GM23338 (cell line): ENCODE data around the gene FBLN2. TPM values are rescaled to one million over a fixed set of nuclear protein-coding genes. Genes with fewer than 3 reads are reported as not detected.

Source experiments
- ATAC-seq: fragments of 200-7000 bp; cut with Tn5 transposase; 3 replicates; pipeline ENCODE4 v1.9.1; 2020
- DNase-seq: peaks from one replicate; pipeline ENCODE4 v3.0.0-alpha.2; 2015; ENCODE audit warnings: low spot score
- H2AFZ ChIP-seq: fragments of 200-600 bp; sonication (generic); 2 replicates; pipeline ENCODE4 v1.8.0; 2016; ENCODE audit warnings: antibody characterized with exemption, mild to moderate bottlenecking, moderate library complexity
- H3F3A ChIP-seq: fragments of 200-600 bp; sonication (generic); replicated peaks from 2 replicates; pipeline ENCODE4 v1.8.0; 2017; ENCODE audit warnings: antibody characterized with exemption, mixed run types, low read depth
- H3K27ac ChIP-seq: fragments of 200-600 bp; sonication (generic); 2 replicates; pipeline ENCODE4 v1.6.1; 2016; ENCODE audit warnings: low read depth
- H3K27me3 ChIP-seq: fragments of 200-600 bp; sonication (generic); 2 replicates; pipeline ENCODE4 v1.8.0; 2016; ENCODE audit warnings: mild to moderate bottlenecking, mixed run types, moderate library complexity; ENCODE audit not compliant: insufficient read depth
- H3K36me3 ChIP-seq: fragments of 200-600 bp; sonication (generic); 2 replicates; pipeline ENCODE4 v1.8.0; 2016; ENCODE audit warnings: mild to moderate bottlenecking; ENCODE audit not compliant: insufficient read depth
- H3K4me1 ChIP-seq: fragments of 200-600 bp; sonication (generic); 2 replicates; pipeline ENCODE4 v1.8.0; 2016; ENCODE audit warnings: mild to moderate bottlenecking, moderate library complexity; ENCODE audit not compliant: insufficient read depth
- H3K4me2 ChIP-seq: fragments of 200-600 bp; sonication (generic); 2 replicates; pipeline ENCODE4 v1.7.1; 2017; ENCODE audit warnings: mixed run types
- H3K4me3 ChIP-seq: fragments of 200-600 bp; sonication (generic); 2 replicates; pipeline ENCODE4 v1.6.1; 2016; ENCODE audit warnings: mixed run types
- H3K79me2 ChIP-seq: fragments of 200-600 bp; sonication (generic); replicated peaks from 2 replicates; pipeline ENCODE4 v1.8.0; 2017; ENCODE audit warnings: mild to moderate bottlenecking; ENCODE audit not compliant: insufficient read depth
- H3K9me2 ChIP-seq: fragments of 200-600 bp; sonication (generic); 2 replicates; pipeline ENCODE4 v1.8.0; 2017; ENCODE audit not compliant: insufficient read depth
- H4K20me1 ChIP-seq: fragments of 200-600 bp; sonication (generic); replicated peaks from 2 replicates; pipeline ENCODE4 v1.8.0; 2017; ENCODE audit warnings: mild to moderate bottlenecking; ENCODE audit not compliant: insufficient read depth
- H3K27ac Mint-ChIP-seq: 2 replicates; pipeline ENCODE4 v1.8.0; 2020; ENCODE audit warnings: inconsistent platforms, mild to moderate bottlenecking, moderate library complexity, mixed read lengths
- H3K27me3 Mint-ChIP-seq: 3 replicates; pipeline ENCODE4 v1.8.0; 2022; ENCODE audit warnings: low read depth, mild to moderate bottlenecking, moderate library complexity, mixed read lengths, inconsistent platforms; ENCODE audit not compliant: insufficient read depth, poor library complexity
- H3K36me3 Mint-ChIP-seq: 3 replicates; pipeline ENCODE4 v1.8.0; 2021; ENCODE audit warnings: low read depth, mild to moderate bottlenecking, inconsistent platforms, moderate library complexity, mixed read lengths
- H3K4me1 Mint-ChIP-seq: 3 replicates; pipeline ENCODE4 v1.8.0; 2020; ENCODE audit warnings: mild to moderate bottlenecking, inconsistent platforms, mixed read lengths
- H3K4me3 Mint-ChIP-seq: 3 replicates; pipeline ENCODE4 v1.8.0; 2021; ENCODE audit warnings: moderate library complexity, mild to moderate bottlenecking, inconsistent platforms, mixed read lengths
- H3K9me3 Mint-ChIP-seq: 3 replicates; pipeline ENCODE4 v1.8.0; 2020; ENCODE audit warnings: moderate library complexity, mild to moderate bottlenecking, inconsistent platforms, mixed read lengths
- CREB1 ChIP-seq: fragments of 250-450 bp; sonication (Bioruptor Pico); IDR thresholded peaks from 2 replicates; pipeline ENCODE4 v1.5.0; 2020; ENCODE audit warnings: low read depth, mild to moderate bottlenecking, moderate library complexity
- EZH2 ChIP-seq: fragments of 200-600 bp; sonication (generic); IDR thresholded peaks from one replicate; pipeline ENCODE4 v1.8.0; 2017; ENCODE audit warnings: antibody characterized with exemption, mild to moderate bottlenecking, low read depth; ENCODE audit not compliant: unreplicated experiment
- EZH2phosphoT487 ChIP-seq: fragments of 200-600 bp; sonication (generic); IDR thresholded peaks from one replicate; pipeline ENCODE4 v1.8.1; 2018; ENCODE audit warnings: antibody characterized with exemption; ENCODE audit not compliant: unreplicated experiment
- JUNB ChIP-seq: IDR thresholded peaks from one replicate; pipeline ENCODE4 v1.6.1; 2016; ENCODE audit warnings: antibody characterized with exemption; ENCODE audit not compliant: unreplicated experiment
- NANOG ChIP-seq: IDR thresholded peaks from 2 replicates; pipeline ENCODE4 v1.6.1; 2016; ENCODE audit warnings: antibody characterized with exemption, borderline replicate concordance
- POLR2AphosphoS5 ChIP-seq: IDR thresholded peaks from 2 replicates; pipeline ENCODE4 v1.6.1; 2016; ENCODE audit warnings: antibody characterized with exemption, low read depth
- STAT1 ChIP-seq: IDR thresholded peaks from one replicate; pipeline ENCODE4 v1.6.1; 2016; ENCODE audit warnings: antibody characterized with exemption; ENCODE audit not compliant: unreplicated experiment
- ZNF114 ChIP-seq: fragments of 250-450 bp; sonication (Bioruptor Pico); IDR thresholded peaks from 2 replicates; pipeline ENCODE4 v1.5.0; 2020; ENCODE audit warnings: mild to moderate bottlenecking, moderate library complexity
- ZNF462 ChIP-seq: fragments of 250-450 bp; sonication (Bioruptor Pico); IDR thresholded peaks from 2 replicates; pipeline ENCODE4 v1.5.0; 2020; ENCODE audit warnings: mild to moderate bottlenecking, moderate library complexity
- polyA plus RNA-seq: library from polyadenylated mRNA; unstranded; fragments of >200 nt; fragmentation: Nextera tagmentation; extraction: Ambion mirVana; gene quantifications from 2 replicates; pipeline ENCODE4 v1.2.1, GENCODE V29; 2016
- total RNA-seq: library from RNA; depleted of rRNA; stranded (reverse); fragments of >200 nt; shearing (Covaris generic); gene quantifications from 2 replicates; pipeline ENCODE4 v1.2.3, GENCODE V29; 2014

The FBLN2 gene
- total and polyA plus RNA-seq, 2 experiments from 2014 or later: 18.8 to 26.8 TPM

GRCh38 chr3:13569201-13569600, 20.3 kb downstream of the FBLN2 start (continued):
- TF ChIP-seq ZNF462 (CRISPR knock-in tag) (no peak), POLR2AphosphoS5 (no peak), STAT1 (no peak), EZH2 (no peak), CREB1 (CRISPR knock-in tag) (no peak)

GRCh38 chr3:13569641-13570390, 20.9 kb downstream of the FBLN2 start:
- H3K79me2 ChIP-seq: no peaks in the 10 kb centered on the region
- H3K4me3 ChIP-seq: no peak overlapping the region
- no peak overlapping the region for H3K4me2 ChIP-seq
- H2AFZ ChIP-seq: no peak overlapping the region
- Mint-ChIP-seq H3K4me3 (no peak overlapping the region), H3K9me3 (no peaks in the 10 kb centered on the region), H3K4me1 (peaks cover 14% of the 10 kb centered on the region), H3K36me3 (no peaks in the 10 kb centered on the region), H3K27me3 (peaks cover 10% of the 10 kb centered on the region), H3K27ac (peak overlapping the region; percentile 15; the same call in 1 of the 2 replicates)
- H3K4me1 ChIP-seq: no peaks in the 10 kb centered on the region
- no peaks in the 10 kb centered on the region for H3K9me2 ChIP-seq
- no peaks in the 10 kb centered on the region for H3K36me3 ChIP-seq
- DNase-seq: no peak
- no peak for TF ChIP-seq EZH2phosphoT487
- TF ChIP-seq JUNB: no peak
- TF ChIP-seq POLR2AphosphoS5: no peak
- no peak for TF ChIP-seq STAT1
- no peak for TF ChIP-seq ZNF462 (CRISPR knock-in tag)
- no peak for TF ChIP-seq ZNF114 (CRISPR knock-in tag)
- no peak for TF ChIP-seq NANOG
- no peak overlapping the region for H3K27ac ChIP-seq
- H4K20me1 ChIP-seq: no peaks in the 10 kb centered on the region
- no peaks in the 10 kb centered on the region for H3K27me3 ChIP-seq
- H3F3A ChIP-seq: no peaks in the 10 kb centered on the region
- no peak for ATAC-seq
